Retinal pigment epithelial cell (primary cell): ENCODE data around the gene ELAC2.

ENCODE experiments used
- DNase-seq: peaks from one replicate; pipeline ENCODE4 v3.0.0-alpha.2; 2010; ENCODE audit warnings: low read depth
- H3K4me3 ChIP-seq: 2 replicates; pipeline ENCODE4 v1.5.1; 2011; ENCODE audit warnings: mild to moderate bottlenecking, low read length, control low read depth, moderate library complexity
- TF ChIP-seq, protein P1 (sequence below): conservative IDR thresholded peaks from 2 replicates; pipeline ENCODE4 v1.5.1; 2011; ENCODE audit warnings: low read depth, low read length, control low read depth, inconsistent platforms

Gene ELAC2

GRCh38 chr17:12990041-12990808 lies 27.6 kb downstream of the ELAC2 start:
- H3K4me3 ChIP-seq: no peak overlapping the region
- DNase-seq: no peak
- TF ChIP-seq, protein P1, sequence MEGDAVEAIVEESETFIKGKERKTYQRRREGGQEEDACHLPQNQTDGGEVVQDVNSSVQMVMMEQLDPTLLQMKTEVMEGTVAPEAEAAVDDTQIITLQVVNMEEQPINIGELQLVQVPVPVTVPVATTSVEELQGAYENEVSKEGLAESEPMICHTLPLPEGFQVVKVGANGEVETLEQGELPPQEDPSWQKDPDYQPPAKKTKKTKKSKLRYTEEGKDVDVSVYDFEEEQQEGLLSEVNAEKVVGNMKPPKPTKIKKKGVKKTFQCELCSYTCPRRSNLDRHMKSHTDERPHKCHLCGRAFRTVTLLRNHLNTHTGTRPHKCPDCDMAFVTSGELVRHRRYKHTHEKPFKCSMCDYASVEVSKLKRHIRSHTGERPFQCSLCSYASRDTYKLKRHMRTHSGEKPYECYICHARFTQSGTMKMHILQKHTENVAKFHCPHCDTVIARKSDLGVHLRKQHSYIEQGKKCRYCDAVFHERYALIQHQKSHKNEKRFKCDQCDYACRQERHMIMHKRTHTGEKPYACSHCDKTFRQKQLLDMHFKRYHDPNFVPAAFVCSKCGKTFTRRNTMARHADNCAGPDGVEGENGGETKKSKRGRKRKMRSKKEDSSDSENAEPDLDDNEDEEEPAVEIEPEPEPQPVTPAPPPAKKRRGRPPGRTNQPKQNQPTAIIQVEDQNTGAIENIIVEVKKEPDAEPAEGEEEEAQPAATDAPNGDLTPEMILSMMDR: no peak

GRCh38 chr17:12987120-12987519 lies 30.7 kb downstream of the ELAC2 start:
- no peak for DNase-seq
- no peak overlapping the region for H3K4me3 ChIP-seq
- TF ChIP-seq, protein P1: no peak

GRCh38 chr17:12985431-12986293 lies 32.2 kb downstream of the ELAC2 start:
- DNase-seq: peak; percentile 50
- H3K4me3 ChIP-seq: no peak overlapping the region
- TF ChIP-seq, protein P1: no peak

DNA sequence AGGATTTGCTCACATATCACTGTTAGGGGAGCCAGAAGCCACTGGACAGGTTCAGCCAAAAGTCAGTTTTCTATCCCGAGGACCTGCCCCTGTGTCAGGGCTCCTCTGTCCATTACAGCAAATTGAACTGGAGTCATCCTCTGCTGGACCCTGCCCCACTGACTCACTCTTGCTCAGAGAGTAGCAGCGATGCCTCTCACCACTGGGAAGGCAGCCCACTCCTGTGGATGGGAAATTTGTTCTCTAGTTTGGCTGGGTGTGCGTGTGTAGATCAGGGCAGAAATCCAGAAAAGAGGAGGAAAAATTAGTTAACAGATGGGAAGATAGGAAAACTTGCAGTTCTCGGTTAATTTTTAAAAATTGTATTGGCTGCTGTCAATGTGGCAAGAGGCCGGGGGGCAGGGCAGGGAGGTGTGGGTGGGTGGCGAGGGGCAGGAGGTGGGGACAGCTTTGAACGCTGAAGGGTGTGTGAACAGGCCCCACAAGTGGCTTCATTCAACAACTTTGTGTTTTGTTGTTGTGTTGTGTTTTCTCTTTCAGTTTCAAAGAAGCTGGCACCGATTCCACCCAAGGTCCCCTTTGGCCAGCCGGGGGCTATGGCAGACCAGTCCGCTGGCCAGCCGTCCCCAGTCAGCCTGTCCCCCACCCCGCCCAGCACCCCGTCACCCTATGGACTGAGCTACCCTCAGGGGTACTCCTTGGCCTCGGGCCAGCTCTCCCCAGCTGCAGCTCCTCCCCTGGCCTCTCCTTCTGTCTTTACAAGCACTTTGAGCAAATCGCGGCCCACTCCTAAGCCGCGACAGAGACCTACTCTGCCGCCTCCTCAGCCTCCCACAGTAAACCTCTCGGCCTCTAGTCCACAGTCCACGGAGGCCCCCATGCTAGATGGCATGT lies 33.6 kb downstream of the ELAC2 start:
- no peak for DNase-seq
- TF ChIP-seq, protein P1: no peak
- H3K4me3 ChIP-seq: no peak overlapping the region

DNA sequence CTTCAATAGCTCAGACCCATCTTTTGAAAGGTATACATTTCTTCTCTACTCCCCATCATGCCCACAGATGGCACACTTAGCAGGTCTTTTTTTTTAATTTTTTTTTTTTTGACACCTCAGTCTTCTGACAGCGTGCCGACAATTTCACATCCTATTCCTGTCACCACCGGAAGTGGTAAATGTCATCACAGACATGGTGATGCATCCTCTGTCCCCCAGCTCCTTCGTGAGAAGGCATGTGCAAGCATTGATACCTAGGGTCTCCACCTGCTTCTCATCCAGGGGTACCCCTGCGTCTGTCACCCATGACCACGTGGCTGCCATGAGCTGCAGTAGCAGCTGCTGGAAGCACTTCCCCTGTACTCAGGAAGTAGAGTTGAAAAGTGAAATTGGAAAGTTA lies 35.6 kb downstream of the ELAC2 start:
- no peak overlapping the region for H3K4me3 ChIP-seq
- DNase-seq: no peak
- TF ChIP-seq, protein P1: no peak

- no peak for DNase-seq
- no peak overlapping the region for H3K4me3 ChIP-seq
- TF ChIP-seq, protein P1: no peak
Observed at GRCh38 chr17:12979826-12980500, 37.9 kb downstream of the ELAC2 start.
